GM04504 (cell line): ENCODE data around the gene GPX5.
"Not testable (repeated sequence)": the region's sequence is repeated elsewhere in the genome, so short reads cannot be mapped to it uniquely, and the experiment has no call there.

ENCODE experiments used
- DNase-seq: peaks from one replicate; pipeline ENCODE4 v3.0.0-alpha.2; 2012; ENCODE audit warnings: low read depth

Gene GPX5

DNA sequence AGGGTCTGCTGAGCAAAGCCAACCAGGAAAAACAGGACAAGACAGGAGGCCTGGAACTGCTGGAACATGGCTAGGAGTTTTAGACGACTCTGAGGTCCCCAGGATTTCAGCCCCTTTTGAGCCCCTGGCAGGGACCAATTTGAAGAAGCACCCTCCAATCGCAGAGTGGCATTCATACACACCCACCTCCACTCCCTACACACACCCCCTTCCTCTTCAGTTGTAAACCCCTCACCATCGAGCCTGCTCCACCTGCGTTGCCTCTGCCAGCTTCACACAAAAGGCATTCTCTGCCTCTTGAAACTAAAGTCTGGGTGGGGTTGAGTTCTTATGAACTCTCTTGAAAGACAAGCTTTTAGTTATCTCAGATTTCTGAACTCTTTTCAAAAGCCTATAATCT, 10.0 kb upstream of the GPX5 start, which contains the start of gene GPX6:
GPX6 (minus strand) TSS at position 118 of the 400 bp plus-strand sequence; CDS start at position 68, 50 bp downstream.
- no peak for DNase-seq

GRCh38 chr6:28517964-28518363, 7.7 kb upstream of the GPX5 start:
- no peak for DNase-seq

DNA sequence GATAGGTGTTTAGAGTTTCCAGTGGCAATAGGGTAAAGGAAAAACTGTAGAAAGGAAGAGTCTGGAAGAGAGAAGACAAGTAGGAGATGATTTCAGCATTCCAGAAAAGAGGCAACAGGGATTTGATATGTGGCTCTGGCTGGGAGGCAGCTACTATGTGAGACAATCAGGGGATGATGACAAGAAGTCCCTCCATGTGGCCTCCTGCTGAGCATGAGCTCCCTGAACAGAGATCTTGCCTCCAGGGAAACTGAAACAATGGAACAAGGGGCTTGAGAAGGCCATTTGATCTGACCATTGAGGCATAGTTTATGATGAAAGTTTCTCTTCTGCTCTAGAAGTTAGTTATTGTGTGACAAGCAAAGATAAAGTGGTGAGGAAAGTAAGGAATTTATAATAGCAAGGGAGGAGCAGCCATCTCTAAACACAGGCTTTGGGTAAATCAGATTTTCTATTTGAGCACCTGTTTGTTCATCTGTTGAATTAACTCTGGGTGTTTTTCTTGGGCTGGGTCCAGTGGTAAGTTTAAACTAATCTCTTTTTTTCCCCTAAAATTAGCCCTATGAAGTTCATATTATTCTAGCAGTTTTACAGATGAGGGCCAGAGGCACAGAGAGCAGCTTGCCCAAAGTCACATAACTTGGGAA, 3.0 kb upstream of the GPX5 start:
- no peak for DNase-seq

DNA sequence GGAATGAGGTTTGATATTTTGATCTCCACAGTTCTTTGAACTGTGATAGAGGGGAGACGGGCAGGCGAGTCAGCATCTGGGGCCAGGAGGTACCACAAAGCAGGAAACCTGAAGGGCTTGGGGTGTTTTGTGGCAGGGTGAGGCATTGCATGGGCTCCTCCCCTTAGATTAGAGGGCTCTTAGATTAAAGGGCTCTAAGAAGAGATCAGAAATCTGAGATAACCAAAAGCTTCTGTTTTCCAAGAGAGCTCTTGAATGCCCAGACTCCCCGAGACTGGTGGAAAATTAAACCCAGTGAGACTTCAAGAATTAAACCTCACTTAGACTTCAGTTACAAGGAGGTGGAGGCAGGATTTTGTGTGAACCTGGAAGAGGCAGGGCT, 2.4 kb upstream of the GPX5 start:
- DNase-seq = no peak

DNA sequence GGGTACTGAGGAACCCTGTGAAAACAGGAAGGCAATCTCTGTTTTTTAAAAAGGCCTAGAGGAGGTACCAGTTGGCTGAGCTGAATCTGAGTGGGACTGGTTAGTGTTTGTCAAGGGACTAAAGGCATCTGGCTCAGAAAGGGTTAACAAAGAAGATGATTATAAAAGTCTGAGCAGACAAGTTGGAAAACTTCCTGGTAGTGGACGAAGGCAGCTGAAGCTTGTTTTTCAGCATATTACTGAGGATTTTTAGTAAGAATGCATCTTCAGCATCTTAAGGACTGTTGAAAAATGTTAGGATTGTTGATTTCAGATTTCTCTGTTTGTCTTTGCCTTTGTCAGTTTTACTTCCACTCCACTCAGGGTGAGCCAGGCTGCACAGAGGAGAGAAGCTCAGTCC, 5.1 kb downstream of the GPX5 start:
- no peak for DNase-seq

DNA sequence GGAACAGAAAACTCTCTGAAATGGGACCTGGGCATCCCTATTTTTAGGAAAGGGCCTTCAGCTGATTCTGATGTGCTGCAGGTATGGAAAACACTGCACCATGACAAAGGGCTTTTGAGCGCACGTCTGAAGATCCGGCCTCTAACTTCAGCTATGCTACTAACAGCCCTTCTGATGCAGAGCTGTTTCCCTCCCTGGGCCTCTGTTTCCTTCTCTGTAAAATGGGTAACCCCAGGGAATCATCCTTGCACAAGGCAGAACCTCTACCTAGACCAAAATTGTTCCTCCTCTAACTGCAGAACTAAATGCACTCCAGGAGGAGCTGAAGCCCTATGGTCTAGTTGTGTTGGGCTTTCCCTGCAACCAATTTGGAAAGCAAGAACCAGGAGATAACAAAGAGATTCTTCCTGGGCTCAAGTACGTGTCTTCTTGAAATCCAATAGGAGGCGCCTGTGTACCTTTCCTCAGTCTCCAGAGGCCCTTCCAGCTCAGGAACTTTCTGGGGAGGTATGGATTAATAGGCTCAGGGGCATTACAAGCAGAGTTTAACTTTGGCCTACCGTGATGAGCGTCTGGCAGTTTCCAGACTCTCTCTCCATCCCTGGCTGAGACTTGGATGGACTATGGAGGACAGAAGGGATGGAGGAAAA, 5.9 kb downstream of the GPX5 start:
- DNase-seq = no peak

DNA sequence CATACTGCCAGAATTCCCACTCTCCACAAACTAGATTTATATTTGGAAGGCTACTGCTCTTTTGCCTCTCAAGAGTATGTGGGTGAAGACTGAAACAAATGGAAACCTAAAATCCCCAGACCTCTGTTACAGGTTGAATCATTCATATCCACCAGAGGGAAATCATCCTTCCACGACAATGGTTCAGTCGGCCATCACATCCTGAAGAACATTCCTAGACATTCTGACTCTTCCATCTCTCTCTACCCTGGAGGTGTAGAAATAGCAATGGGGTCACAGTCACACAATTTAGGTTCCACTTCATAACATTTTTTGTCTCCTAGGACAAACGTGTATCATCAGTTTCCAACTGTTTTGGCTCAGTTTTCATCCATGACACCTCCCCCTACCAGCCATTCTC, 8.6 kb downstream of the GPX5 start:
- DNase-seq = no peak

GRCh38 chr6:28534875-28535274, 9.2 kb downstream of the GPX5 start:
- no peak for DNase-seq

- no peak for DNase-seq
These were observed 11.4 kb downstream of the GPX5 start for GRCh38 chr6:28537065-28537464.

DNA sequence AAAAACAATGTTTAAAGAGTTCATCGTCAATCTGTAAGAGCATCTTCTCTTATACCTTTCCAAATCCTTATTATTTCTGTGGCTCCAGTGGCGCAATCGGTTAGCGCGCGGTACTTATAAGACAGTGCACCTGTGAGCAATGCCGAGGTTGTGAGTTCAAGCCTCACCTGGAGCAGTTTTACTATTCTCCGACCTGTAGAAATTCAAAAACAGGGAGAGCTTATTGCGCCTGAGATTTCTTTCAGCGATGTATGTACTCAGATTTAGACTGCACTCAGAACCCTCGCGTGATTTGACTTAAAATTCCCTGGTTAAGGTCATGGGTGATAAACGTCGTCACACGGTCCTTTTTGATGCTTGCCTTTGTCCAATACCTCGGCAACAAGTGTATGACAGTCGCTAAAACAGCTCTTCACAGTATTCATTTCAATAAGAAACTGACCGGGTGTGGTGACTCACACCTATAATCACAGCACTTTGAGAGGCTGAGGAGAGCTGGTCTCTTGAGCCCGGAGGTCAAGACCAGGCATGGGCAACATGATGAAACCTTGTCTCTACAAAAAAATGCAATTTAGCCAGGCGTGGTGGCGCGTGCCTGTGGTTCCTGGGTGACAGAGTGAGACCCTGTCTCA, 11.9 kb downstream of the GPX5 start:
- no peak for DNase-seq

GRCh38 chr6:28541996-28542395, 16.3 kb downstream of the GPX5 start:
- DNase-seq = no peak

DNA sequence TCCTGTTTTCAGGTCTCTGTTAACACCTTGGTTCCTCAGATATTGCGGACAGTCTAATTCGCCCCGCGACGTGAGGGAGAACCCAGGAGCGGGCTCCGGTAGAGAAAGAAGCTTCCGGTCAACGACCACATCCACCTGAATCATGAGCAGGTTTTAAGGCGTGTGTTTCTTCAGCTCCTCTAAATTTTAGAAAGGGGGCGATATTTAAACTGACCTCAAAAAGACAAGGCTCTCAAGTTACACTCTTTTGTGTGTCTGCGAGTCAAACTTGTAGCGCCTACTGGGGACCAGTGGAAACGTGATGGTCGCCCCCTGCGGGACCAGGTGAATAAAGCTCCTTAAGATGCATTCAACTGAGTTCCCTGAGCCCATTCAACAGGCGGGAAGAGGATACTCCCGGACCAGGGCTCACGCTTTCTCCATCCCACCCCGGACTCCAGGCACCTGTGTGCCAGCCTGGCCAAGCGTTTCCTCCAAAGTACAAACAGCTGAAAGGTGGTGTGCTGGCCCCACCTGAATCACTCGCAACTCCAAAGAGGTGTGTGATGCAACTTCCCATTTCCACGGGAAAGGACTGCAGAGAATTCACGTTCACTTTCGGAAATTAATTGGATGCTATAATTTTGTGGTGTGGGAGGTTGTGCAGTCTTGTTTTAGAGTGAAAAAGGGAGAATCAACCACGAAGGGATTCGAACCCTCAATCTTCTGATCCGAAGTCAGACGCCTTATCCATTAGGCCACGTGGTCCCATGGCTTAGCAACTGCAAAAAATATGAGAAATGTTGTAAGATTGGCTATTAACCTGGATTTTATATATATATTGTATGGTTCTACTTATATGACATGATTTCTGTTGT, 17.0 kb downstream of the GPX5 start:
- peak; percentile 30 for DNase-seq

- no peak for DNase-seq
These were observed 18.2 kb downstream of the GPX5 start for GRCh38 chr6:28543651-28544610.

DNA sequence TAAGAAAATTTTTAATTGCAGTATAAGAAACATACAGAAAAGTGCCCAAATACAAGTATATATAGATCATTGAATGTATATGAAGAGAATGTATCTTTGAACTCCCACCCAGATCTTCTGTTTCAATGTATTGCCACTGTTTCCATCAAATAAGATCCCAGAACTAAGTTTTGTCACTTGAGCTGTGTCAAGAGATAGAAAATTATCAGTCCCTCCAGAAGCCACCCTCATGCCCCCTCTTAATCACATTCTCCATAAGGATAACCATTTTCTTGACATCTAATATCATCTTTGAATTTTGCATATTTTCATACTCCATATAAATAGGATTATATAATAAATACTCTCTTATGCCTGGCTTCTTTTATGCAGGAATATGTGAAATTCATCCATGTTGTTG, 20.3 kb downstream of the GPX5 start:
- DNase-seq = no peak

GRCh38 chr6:28547003-28547402, 21.3 kb downstream of the GPX5 start:
- DNase-seq = not testable (repeated sequence)

GRCh38 chr6:28551891-28552666, 26.4 kb downstream of the GPX5 start:
- DNase-seq = no peak

DNA sequence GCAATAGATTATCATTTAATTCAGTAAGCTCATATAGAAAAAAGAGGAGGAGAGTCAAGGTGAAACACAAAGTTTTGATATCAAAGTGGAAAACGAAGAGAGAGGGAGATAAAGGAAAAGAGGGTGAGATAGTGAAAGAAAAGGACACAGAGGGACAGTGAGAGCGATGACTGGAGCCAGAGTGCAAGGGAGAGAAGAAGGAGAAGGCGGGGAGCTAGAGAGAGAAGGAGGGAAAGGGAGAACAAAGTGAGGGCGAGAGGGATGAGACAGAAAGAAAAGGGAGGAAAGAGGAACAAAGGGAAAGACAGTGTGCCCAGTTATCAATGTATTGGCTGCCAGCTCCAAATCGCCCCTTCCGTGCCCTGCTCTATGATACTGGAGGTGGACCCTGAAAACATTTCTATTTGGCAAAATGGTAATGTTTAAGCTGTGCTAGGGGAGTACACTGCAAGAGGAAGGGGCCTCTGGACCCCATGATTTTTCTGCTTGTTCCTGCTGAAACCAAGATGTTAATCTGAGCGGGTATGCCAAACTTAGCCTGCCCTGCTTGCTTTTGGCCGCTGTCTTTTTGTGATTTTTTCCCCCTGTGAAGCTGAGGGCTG, 27.8 kb downstream of the GPX5 start:
- no peak for DNase-seq

GRCh38 chr6:28553986-28554881, 28.6 kb downstream of the GPX5 start:
- DNase-seq = no peak

DNA sequence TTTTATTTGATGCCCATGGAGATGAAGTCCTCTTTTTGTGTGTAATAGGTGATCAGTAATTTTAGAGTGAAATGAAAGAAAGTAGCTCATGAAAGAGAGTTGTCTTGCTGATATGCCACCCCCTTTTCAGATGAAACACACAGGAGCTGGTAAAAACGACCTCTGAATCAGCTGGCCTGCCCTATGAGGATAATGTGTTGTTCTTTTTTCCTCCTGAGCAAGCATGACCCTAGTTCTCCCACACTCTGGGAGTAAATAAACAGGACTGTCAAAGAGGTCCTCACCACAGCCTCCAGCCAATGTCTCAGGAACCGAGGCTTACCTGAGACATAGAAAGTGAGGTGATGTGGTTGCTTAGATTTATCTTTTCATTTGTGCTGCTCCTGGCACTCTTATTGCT, 29.5 kb downstream of the GPX5 start:
- no peak for DNase-seq
